ENCODE data around the gene APBB1IP. TPM values are rescaled to one million over a fixed set of nuclear protein-coding genes. Genes with fewer than 3 reads are reported as not detected.
"Not testable (repeated sequence)": the region's sequence is repeated elsewhere in the genome, so short reads cannot be mapped to it uniquely, and the experiment has no call there.

Gene APBB1IP
- polyA plus RNA-seq, 1 experiment: 0.04 TPM

GRCh38 chr10:26486990-26487850 is 49.1 kb downstream of the APBB1IP start:
- no peak for TF ChIP-seq CTCF (IDR thresholded peaks at IDR 0.05; ENCODE audit: low read depth, low read length)
- H3K27ac ChIP-seq (ENCODE audit: low read depth, low read length): peak overlapping the region; percentile 48
- H3K4me3 ChIP-seq (ENCODE audit: low read depth, low read length): no peak overlapping the region
- ChIA-PET POLR2A (interaction anchor here (0.7 kb wide), 1 partner anchor 134 kb away, joined by 3 read pairs; no protein-coding TSS in a partner anchor), CTCF (no interaction called here)
- peak; percentile 20 for DNase-seq (ENCODE audit: low read depth, low spot score)
- H3K9me3 ChIP-seq (ENCODE audit: control insufficient read depth, insufficient read depth, low read length): no peaks in the 10 kb centered on the region; the same call in 1 of the 2 replicates
- H3K27me3 ChIP-seq (ENCODE audit: control insufficient read depth, insufficient read depth, low read length): no peaks in the 10 kb centered on the region

GRCh38 chr10:26488344-26488743 is 50.2 kb downstream of the APBB1IP start:
- Histone ChIP-seq H3K4me3 (ENCODE audit: low read depth, low read length) (no peak overlapping the region), H3K27ac (ENCODE audit: low read depth, low read length) (no peak overlapping the region)
- CTCF ChIA-PET: no interaction called here

GRCh38 chr10:26489081-26489480 is 50.9 kb downstream of the APBB1IP start:
- H3K27ac ChIP-seq (ENCODE audit: low read depth, low read length): no peak overlapping the region
- ChIA-PET CTCF (no interaction called here), POLR2A (no interaction called here)
- no peak for DNase-seq (ENCODE audit: low read depth, low spot score)
- no peak overlapping the region for H3K4me3 ChIP-seq (ENCODE audit: low read depth, low read length)
- H3K9me3 ChIP-seq (ENCODE audit: control insufficient read depth, insufficient read depth, low read length): no peaks in the 10 kb centered on the region; the same call in 1 of the 2 replicates
- no peaks in the 10 kb centered on the region for H3K27me3 ChIP-seq (ENCODE audit: control insufficient read depth, insufficient read depth, low read length)
- no peak for TF ChIP-seq CTCF (IDR thresholded peaks at IDR 0.05; ENCODE audit: low read depth, low read length)

More at GRCh38 chr10:26488344-26488743, 50.2 kb downstream of the APBB1IP start:
- POLR2A ChIA-PET: no interaction called here
- DNase-seq (ENCODE audit: low read depth, low spot score): no peak
- no peak for TF ChIP-seq CTCF (IDR thresholded peaks at IDR 0.05; ENCODE audit: low read depth, low read length)
- no peaks in the 10 kb centered on the region; the same call in 1 of the 2 replicates for H3K9me3 ChIP-seq (ENCODE audit: control insufficient read depth, insufficient read depth, low read length)
- H3K27me3 ChIP-seq (ENCODE audit: control insufficient read depth, insufficient read depth, low read length): no peaks in the 10 kb centered on the region

GRCh38 chr10:26490367-26490766 is 52.2 kb downstream of the APBB1IP start:
- H3K4me3 ChIP-seq (ENCODE audit: low read depth, low read length); DNase-seq (ENCODE audit: low read depth, low spot score); CTCF ChIA-PET; H3K9me3 ChIP-seq (ENCODE audit: control insufficient read depth, insufficient read depth, low read length); POLR2A ChIA-PET; H3K27me3 ChIP-seq (ENCODE audit: control insufficient read depth, insufficient read depth, low read length); H3K27ac ChIP-seq (ENCODE audit: low read depth, low read length): not testable (repeated sequence)

- no peak for TF ChIP-seq CTCF (IDR thresholded peaks at IDR 0.05; ENCODE audit: low read depth, low read length)
- ChIA-PET POLR2A (no interaction called here), CTCF (no interaction called here)
- Histone ChIP-seq H3K27ac (ENCODE audit: low read depth, low read length) (no peak overlapping the region), H3K27me3 (ENCODE audit: control insufficient read depth, insufficient read depth, low read length) (no peaks in the 10 kb centered on the region), H3K9me3 (ENCODE audit: control insufficient read depth, insufficient read depth, low read length) (no peaks in the 10 kb centered on the region; the same call in none of the 2 replicates), H3K4me3 (ENCODE audit: low read depth, low read length) (no peak overlapping the region)
- no peak for DNase-seq (ENCODE audit: low read depth, low spot score)
Observed at GRCh38 chr10:26491276-26491675, 53.1 kb downstream of the APBB1IP start.
